GM03348 (cell line): ENCODE results near the gene ILF2.
"Not testable (repeated sequence)": the region's sequence is repeated elsewhere in the genome, so short reads cannot be mapped to it uniquely, and the experiment has no call there.

Experiments
- DNase-seq: peaks from one replicate; pipeline ENCODE4 v3.0.0; 2012; ENCODE audit warnings: low spot score

ILF2 gene

GRCh38 chr1:153670859-153671627, at the start of gene ILF2:
ILF2 (minus strand) TSS chr1:153670993; CDS start chr1:153670922, 71 bp downstream.
- peak; percentile 98 for DNase-seq

- no peak for DNase-seq
These were observed 46.5 kb upstream of the ILF2 start for GRCh38 chr1:153717330-153717729.

DNA sequence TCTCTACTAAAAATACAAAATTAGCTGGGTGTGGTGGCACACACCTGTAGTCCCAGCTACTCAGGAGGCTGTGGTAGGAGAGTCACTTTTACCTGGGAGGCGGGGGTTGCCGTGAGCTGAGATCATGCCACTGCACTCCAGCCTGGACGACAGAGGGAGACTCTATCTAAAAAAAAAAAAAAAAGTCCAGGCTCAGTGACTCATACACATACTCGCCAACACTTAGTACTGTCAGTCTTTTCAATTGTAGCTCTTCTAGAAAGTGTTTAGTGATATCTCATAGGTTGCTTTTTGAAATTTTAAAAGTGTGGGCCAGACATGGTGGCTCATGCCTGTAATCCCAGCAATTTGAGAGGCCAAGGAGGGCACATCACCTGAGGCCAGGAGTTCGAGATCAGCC, 45.4 kb upstream of the ILF2 start:
- not testable (repeated sequence) for DNase-seq

DNA sequence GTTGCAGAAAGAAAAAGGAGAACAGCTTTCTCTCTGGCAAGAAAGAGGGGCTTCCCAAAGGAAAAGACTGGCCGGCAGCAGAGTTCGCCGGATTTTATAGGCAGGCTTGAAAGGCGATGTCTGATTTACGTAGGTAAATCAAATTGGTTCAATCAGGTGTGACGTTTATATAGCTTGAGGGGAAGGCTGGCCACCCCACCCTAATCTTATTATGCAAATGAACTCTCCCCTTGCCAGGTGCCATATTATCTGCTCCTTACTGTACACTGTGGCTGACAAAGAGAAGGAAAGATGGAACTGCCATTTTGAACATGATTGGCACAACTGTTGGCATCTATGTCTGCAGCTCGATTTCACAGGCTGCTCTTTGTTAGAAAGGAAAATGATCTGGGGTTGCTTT, 40.2 kb upstream of the ILF2 start:
- no peak for DNase-seq

DNA sequence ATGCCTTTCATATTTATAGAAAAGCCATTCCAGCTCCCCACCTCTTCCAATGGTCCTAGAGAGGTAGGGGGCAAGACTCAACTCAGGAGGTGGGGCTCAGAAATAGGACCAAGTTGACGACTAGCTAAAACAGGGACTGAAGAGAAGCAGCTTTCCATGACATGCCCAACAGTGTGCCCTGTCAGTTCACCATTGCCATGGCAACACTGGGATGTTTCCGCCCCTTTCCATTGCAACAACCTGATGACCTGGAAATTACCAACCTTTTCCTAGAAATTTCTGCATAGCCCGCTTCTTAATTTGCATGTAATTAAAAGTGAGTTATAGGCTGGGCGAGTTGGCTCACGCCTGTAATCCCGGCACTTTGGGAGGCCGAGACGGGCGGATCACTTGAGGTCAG, 34.7 kb upstream of the ILF2 start:
- no peak for DNase-seq

DNA sequence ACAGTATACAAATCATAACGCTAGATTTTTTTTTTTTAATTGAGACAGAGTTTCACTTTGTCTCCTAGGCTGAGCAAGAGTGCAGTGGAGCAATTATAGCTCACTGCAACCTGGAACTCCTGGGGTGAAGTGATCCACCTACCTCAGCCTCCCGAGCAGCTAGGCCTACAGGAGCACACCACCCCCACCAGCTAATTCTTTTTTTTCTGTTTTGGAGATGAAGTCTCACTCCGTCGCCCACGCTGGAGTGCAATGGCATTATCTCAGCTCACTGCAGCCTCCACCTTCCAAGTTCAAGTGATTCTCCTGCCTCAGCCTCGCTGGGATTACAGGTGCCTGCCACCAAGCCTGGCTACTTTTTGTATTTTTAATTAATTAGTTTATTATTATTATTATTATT, 29.0 kb upstream of the ILF2 start:
- DNase-seq: no peak

GRCh38 chr1:153698923-153699714, 28.3 kb upstream of the ILF2 start:
- DNase-seq: peak; percentile 77

GRCh38 chr1:153698020-153698922, 27.5 kb upstream of the ILF2 start:
- no peak for DNase-seq

GRCh38 chr1:153697191-153698019, 26.6 kb upstream of the ILF2 start:
- DNase-seq: peak; percentile 48

DNA sequence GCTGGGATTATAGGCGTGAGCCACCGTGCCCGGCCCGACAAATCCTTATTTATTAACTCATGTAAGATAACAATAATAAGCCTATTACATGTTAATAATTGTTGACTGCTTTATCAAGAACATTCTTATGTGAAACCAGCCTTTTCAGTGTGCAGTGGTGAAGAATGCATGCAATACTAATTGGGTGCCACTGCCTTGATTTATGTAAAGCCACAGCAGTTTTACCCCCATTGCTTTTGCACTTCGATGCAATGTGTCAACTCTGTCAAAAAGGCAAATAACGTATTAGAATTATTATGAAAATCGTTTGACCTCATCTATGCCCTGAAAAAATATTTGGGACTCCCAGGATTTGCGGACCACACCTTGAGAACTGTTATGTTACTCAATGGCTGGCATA, 25.9 kb upstream of the ILF2 start:
- no peak for DNase-seq

- DNase-seq: no peak
These were observed 22.7 kb upstream of the ILF2 start for GRCh38 chr1:153693466-153693865.

GRCh38 chr1:153688736-153689328, 18.0 kb upstream of the ILF2 start:
- no peak for DNase-seq

DNA sequence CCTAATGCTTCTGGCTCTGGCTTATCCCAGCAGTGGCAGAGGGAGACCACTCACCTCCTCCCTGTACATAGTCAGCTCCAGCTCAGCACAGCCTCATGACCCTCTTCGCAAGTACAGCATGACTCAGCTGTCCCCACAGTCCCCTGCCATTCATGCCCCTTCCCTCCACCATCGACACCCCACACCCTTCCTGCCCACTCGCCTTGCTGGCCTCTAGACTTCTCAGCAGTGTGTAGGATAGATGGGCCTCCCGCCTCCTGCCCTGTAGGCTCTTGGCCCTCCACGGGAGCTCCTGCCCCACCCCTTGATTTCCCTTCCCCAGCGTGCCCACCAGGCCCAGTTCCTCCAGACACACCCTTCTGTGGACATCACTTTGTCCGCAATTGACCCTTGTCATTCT, 17.5 kb upstream of the ILF2 start:
- DNase-seq: no peak

GRCh38 chr1:153687346-153688125, 16.7 kb upstream of the ILF2 start:
- DNase-seq: no peak

- DNase-seq: no peak
These were observed 14.9 kb upstream of the ILF2 start for GRCh38 chr1:153685544-153686340.

DNA sequence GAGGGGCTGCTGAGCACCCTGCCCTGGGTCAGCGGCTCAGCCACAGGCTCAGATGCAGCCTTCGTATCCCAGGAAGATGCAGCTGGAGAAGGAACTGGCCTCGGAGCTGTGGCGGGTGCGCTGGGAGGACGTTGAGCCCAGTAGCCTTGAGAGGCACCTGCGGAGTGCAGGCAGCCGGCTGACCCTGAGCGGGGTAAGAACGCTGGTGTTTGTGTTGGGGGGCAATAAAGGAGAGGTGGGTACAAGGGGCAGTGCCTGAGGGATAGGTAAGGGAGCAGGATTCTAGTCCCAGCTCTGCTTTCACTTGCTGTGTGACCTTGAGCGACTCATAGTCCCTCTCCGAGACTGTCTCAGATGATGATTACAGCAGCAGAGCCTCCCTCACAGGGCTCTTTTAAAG, 14.1 kb upstream of the ILF2 start:
- DNase-seq: no peak

DNA sequence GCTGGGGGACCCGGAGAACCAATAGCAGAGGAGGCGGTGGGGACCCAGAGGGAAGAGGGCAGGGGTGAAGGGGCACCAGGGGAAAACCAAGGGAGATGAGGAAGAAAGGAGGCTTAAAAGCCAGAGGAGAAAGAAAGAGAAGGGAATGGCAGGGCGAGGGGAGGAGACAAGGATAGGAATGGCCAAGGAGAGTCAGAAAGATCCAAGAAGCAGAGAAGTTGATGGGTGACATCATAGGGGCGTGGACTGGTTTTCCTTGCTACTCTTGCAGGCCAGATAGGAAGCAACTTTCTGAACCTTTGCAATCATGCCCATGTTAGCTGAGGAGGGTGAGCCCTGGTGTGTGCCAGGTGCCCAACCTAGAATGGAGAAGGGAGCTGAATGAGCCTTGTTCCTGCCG, 13.1 kb upstream of the ILF2 start:
- peak; percentile 52 for DNase-seq

DNA sequence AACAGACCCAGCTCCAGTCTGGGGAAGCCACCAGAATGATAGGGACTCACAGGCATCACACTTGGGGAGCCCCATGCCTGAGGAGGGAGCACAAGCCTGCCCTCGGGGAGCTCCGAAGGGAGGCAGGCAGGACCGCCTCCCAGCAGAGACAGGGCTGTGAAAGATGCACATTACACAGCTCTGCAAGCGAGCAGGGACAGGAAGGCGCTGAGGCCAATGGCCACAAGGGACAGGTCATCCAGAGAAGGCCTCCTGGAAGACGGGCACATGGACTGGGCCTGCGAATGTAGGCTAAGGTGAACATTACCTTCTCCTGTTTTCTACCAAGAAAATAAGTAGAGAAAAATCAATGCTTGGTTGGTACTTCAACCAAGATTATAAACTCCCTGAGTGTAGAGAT, 11.9 kb upstream of the ILF2 start:
- DNase-seq: no peak

DNA sequence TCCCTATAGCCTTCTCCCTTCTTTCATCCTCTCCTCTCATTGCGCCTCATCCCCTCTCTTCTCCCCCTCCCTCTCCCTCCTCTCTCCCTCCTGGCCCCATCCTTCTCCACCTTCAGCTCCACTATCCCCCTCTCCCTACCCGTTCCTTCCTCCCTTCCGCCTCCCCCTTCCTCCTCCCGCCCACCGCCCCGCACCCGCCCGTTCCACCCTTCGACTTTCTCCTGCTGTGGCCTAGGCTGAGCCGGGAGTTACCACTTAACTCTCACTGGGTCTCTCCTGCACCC, 9.3 kb upstream of the ILF2 start:
- DNase-seq: no peak
